ENCODE data around the gene SLC7A7. TPM values are rescaled to one million over a fixed set of nuclear protein-coding genes. Genes with fewer than 3 reads are reported as not detected.

The SLC7A7 gene
- total RNA-seq, 1 experiment from 2014 or later: 3.1 TPM

GRCh38 chr14:22767323-22767589 lies 48.0 kb downstream of the SLC7A7 start:
- no peak overlapping the region for H3K18ac ChIP-seq (ENCODE audit: insufficient read length, low read depth, low read length)
- no CpG with 5 or more reads among the region's 6 CpGs for WGBS (ENCODE audit: extremely low coverage, insufficient read length, low lambda C conversion rate)
- no peaks in the 10 kb centered on the region for H3K4me1 ChIP-seq (ENCODE audit: insufficient read depth, low read length)
- peaks cover 3% of the 10 kb centered on the region for H3K79me1 ChIP-seq (ENCODE audit: insufficient read depth, low read depth, low read length, poor library complexity, severe bottlenecking)
- no peak overlapping the region for H2AK5ac ChIP-seq (ENCODE audit: insufficient read length, low read length)
- no peak overlapping the region for H2BK20ac ChIP-seq (ENCODE audit: low read depth, low read length, poor library complexity, severe bottlenecking)
- peak overlapping the region; percentile 41 for H3K9ac ChIP-seq (ENCODE audit: extremely low read depth, insufficient read length, low read length)
- H3K36me3 Mint-ChIP-seq (ENCODE audit: insufficient read depth in 1 of 3, low read depth in 3 of 3): peaks cover 40 to 51% (median 47%) of the 10 kb centered on the region in 3 experiments
- H4K5ac ChIP-seq (ENCODE audit: insufficient read length, low read depth, low read length): no peak overlapping the region
- peak overlapping the region in 2 of 3 experiments; percentile 88 to 97; a peak in 5 of 7 replicates for H3K27ac Mint-ChIP-seq
- H3K4me2 ChIP-seq (ENCODE audit: insufficient read depth, insufficient read length, low read length): peak overlapping the region; percentile 68
- no peaks in the 10 kb centered on the region for H3K9me3 ChIP-seq (ENCODE audit: control insufficient read depth, low read depth, low read length)
- peaks cover 4 to 6% of the 10 kb centered on the region in 2 experiments for H3K9me3 Mint-ChIP-seq
- H3K4me1 Mint-ChIP-seq: peaks cover 13 to 20% of the 10 kb centered on the region in 2 experiments
- H3K56ac ChIP-seq (ENCODE audit: insufficient read length, low read depth, low read length): no peak overlapping the region
- no peak overlapping the region for H3K14ac ChIP-seq (ENCODE audit: insufficient read depth, low read length)
- no peak overlapping the region for H2BK120ac ChIP-seq (ENCODE audit: low read depth, low read length, poor library complexity, severe bottlenecking)
- peaks cover 10% of the 10 kb centered on the region; the same call in 1 of the 2 replicates for H3K79me2 ChIP-seq (ENCODE audit: insufficient read depth, low read length)
- H2AFZ ChIP-seq (ENCODE audit: low read length): no peak overlapping the region
- peak overlapping the region; percentile 87 to 93 for H3K4me3 Mint-ChIP-seq
- H3K23ac ChIP-seq (ENCODE audit: insufficient read length, low read depth, low read length): no peak overlapping the region
- no peak overlapping the region for H3K4ac ChIP-seq (ENCODE audit: low read depth, low read length)
- H4K8ac ChIP-seq (replicated peaks; ENCODE audit: insufficient read length, low read depth, low read length): no peak overlapping the region
- no peak for TF ChIP-seq CTCF (conservative IDR thresholded peaks at IDR 0.05)
- DNase-seq: no peak
- H3K23me2 ChIP-seq (ENCODE audit: insufficient read length, low read depth, low read length, poor library complexity, severe bottlenecking): peaks cover 9% of the 10 kb centered on the region
- no peak overlapping the region for H3K27ac ChIP-seq (ENCODE audit: insufficient read length, low read depth, low read length)
- no peaks in the 10 kb centered on the region for H3K27me3 Mint-ChIP-seq (ENCODE audit: low read depth)
- no peak overlapping the region for H3T11ph ChIP-seq (ENCODE audit: low read length)
- no peaks in the 10 kb centered on the region for H3K27me3 ChIP-seq (ENCODE audit: insufficient read depth, low read length)
- H2BK15ac ChIP-seq (ENCODE audit: low read depth, low read length): no peak overlapping the region
- no peak overlapping the region for H2BK5ac ChIP-seq (ENCODE audit: insufficient read length, low read length)
- no peak overlapping the region for H2BK12ac ChIP-seq (ENCODE audit: insufficient read length, low read depth, low read length)
- H4K20me1 ChIP-seq (ENCODE audit: control insufficient read depth, insufficient read depth, insufficient read length): no peaks in the 10 kb centered on the region
- H4K91ac ChIP-seq (ENCODE audit: insufficient read length, low read depth, low read length): no peak overlapping the region

Measured in H9 (cell line).